ENCODE measurements around the gene ACTL7A. TPM values are rescaled to one million over a fixed set of nuclear protein-coding genes. Genes with fewer than 3 reads are reported as not detected.
"Not testable (repeated sequence)": the region's sequence is repeated elsewhere in the genome, so short reads cannot be mapped to it uniquely, and the experiment has no call there.

The ACTL7A gene
- total RNA-seq, 1 experiment from 2014 or later = not detected

DNA sequence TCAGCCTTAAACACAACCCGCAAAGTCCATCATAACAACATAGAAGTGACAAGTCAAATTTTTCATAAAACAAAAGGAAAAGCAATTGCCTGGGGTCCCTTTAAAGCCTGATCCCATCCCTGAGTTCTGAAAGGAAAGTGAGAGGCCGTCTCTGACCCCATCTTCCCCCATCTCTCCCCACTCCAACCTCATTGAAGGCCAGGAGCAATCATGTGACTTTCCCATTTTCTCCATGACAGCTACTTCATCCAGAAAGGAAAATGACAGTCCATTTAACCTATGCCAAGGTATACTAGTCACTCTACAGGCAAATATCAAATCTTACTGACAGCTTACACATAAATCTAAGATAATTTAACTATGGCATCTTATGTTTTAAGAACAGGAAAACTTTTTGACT, 15.5 kb downstream of the ACTL7A start:
- no peak for DNase-seq (ENCODE audit: low spot score)

DNA sequence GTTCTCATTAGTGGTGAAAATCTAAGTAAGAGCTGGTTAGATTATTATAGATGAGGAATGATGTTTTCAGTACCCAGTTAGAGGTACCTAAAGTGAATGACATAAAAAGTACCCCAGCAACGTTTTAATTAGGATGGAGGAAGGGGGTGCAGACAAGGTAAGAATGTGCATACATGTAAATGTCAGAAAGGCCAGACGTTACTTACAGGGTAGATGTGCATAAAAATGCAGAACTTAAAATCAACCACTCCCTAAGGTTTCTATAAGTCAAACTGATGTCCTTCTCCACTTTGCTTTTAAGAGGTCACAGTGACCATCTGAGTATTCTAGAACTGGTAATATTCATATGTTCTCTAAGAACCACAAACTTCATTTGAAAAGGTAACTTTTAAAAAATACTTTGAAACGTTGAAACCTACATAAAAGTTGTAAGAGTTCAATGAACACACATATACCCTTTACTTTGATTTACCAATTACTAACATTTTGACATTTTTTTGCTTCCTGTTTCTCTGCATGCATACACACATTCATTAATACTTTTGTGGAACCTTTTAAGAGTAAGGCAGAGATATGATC, 18.8 kb downstream of the ACTL7A start:
- DNase-seq (ENCODE audit: low spot score) = no peak

DNA sequence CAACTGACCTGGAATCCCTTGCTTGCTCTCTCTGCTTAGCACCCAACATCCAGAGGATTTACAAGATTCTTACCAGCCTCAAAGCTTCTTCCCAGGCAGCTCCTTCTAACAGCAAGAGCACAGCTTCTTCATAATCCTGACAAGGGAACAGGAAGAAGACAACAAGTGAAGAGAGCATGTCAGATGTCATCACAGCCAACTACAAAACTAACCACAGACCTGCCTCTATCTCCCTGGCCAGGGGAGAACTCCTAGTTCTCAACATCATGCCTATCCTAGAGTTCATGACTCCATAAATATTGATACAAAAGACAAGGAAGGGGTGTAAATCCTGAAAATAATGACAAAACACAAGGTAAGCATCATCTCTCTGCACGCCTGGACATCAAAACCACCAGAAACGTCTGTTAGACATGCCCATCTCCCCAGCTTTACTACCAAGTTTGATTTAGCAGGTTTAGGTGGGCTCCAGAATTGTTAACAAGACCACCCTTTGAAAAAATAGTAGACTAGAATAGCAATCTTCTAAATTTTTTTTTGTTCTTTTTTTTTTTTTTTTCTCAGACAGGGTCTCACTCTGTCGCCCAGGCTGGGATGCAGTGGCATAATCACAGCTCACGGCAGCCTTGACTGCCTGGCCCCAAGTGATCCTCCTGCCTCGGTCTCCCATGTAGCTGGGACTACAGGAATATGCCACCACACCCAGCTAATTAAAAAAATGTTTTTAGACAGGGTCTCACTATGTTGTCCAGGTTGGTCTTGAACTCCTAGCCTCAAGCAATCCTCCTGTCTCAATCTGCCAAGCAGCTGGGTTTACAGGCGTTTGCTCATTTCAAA, 20.2 kb downstream of the ACTL7A start:
- DNase-seq (ENCODE audit: low spot score) = no peak

DNA sequence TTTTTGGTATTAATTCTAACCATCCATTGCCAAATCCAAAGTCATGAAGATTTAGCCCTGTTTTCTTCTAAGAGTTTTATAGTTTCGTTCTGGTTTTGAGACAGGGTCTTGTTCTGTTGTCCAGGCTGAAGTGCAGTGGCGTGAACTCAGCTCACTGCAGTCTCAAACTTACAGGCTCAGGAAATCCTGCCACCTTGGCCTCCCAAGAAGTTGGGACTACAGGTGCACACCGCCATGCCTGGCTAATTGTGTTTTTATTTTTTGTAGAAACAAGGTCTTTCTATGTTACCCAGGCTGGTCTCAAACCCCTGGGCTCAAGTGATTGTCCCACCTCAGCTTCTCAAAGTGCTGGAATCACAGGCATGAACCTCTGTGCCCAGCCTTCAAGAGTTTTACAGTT, 21.0 kb downstream of the ACTL7A start:
- no peak for DNase-seq (ENCODE audit: low spot score)

DNA sequence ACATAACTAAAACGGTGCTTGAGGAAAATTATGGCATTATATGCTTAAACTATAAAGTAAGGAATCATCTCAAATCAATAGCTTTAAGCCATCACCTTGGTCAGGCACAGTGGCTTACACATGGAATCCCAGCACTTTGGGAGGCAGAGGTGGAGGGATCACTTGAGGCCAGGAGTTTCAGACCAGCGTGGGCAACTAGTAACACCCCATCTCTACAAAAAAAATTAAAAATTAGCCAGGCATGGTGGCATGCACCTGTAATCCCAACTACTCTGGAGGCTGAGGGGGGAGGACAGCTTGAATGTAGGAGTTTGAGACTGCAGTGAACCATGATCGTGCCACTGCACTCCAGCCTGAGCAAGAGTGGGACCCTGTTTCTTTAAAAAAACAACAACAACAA, 22.6 kb downstream of the ACTL7A start:
- DNase-seq (ENCODE audit: low spot score) = no peak

DNA sequence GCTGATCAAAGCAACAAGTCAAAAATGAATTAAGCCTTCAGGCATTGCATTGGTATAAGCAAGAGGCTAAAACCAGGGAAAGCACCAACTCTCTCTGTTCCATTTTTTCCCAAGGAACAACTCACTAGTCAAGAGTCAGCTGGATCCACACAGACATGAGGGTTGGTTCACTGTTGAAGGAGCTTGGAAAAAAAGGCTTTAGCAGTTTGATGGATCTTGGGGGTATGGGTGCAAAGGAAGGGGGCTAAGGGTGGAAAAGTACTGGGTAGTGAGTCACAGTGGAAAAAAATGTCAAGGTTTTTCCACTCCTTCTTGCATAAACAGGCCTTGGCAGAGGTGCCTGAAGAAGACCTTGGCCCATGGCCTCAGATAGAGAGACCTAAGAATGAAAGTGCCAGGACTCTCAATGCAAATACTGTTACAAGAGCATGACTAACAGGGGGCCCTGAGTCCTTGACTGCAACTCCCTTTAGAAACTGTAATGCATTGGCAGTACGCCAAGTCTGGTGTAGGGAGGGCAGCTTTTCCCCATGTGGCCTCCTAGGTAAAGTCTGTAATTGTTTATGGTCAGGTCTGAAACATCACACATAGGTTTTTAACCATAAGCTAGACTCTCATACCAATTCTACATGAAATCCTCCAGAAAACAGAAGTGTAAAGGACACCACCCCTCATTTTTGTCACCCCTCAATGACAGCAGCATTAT, 23.7 kb downstream of the ACTL7A start:
- DNase-seq (ENCODE audit: low spot score) = peak; percentile 72

DNA sequence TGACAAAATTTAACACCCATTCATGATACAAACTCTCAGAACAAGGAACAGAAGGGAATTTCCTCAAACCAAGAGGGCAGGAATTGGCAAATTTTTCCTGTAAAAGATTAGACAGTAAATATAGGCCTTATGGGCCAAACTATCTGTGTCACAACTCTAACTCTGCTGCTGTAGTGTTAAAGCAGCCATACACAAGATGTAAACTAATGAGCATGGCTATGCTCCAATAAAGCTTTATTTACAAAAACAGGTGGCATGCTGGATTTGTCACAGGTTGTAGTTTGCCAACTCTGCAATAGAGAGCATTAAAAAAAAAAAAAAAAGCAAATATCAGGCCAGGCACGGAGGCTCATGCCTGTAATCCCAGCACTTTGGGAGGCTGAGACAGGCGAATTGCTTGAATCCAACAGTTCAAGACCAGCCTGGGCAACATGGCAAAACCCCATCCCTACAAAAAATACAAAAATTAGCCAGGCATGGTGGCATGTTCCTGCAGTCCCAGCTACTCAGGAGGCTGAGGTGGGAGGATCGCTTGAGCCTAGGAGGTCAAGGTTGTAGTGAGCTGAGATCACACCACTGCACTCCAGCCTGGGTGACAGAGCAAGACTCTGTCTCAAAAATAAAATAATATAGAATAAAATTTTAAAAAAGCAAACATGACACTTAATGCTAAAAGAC, 24.7 kb downstream of the ACTL7A start:
- not testable (repeated sequence) for DNase-seq (ENCODE audit: low spot score)

DNA sequence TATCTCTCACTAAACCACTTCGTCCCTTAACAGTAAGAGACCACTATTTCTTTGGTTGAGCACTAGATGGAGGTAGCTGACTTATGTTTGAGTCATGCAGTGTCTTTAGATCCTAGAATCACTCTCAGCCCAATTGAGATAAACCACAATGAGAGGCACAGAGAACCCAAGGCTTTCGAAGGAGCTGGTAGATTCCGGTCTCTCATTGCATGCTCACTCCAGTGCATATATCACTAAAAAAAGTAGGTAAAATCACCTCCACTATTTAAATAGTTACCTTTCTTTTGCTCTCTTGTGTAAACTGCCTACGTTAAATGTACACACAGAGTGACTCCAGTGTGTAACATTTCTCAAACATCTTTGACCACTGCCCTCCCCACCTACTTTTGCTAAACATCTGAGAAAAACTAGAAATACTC, 27.6 kb downstream of the ACTL7A start:
- DNase-seq (ENCODE audit: low spot score) = peak; percentile 11

DNA sequence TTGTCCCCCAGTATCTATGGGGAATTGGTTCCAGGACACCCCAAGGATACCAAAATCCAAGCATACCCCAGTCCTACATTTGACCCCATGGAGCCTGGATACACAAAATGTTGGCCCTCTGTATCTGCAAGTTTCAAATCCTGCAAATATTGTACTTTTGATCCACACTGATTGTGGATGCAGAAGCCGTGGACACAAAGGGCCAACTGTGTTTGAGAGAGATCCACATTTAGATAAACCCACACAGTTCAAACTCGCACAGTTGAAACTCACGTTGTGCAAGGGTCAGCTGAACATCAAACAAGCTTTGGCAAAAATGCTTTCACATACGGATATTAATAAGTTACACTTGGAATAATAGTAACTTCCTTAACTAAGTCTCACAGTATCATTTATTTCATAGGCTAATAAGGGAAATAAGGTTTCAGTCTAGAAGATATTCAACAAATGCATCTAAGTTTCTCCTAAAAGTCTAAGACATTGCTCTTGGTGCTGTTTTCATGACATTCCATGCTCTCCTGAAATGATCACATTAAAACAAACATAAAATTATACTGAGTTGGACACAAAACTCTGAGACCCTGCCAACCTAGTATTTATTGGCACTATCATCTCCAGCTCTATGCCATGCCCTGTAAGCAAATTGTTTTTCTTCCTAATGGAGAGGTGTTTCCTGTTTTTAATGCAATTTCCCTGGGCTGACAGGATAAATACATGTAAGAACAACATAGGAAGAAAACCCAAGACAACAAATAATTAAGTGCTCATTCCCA, 32.3 kb downstream of the ACTL7A start:
- no peak for DNase-seq (ENCODE audit: low spot score)

DNA sequence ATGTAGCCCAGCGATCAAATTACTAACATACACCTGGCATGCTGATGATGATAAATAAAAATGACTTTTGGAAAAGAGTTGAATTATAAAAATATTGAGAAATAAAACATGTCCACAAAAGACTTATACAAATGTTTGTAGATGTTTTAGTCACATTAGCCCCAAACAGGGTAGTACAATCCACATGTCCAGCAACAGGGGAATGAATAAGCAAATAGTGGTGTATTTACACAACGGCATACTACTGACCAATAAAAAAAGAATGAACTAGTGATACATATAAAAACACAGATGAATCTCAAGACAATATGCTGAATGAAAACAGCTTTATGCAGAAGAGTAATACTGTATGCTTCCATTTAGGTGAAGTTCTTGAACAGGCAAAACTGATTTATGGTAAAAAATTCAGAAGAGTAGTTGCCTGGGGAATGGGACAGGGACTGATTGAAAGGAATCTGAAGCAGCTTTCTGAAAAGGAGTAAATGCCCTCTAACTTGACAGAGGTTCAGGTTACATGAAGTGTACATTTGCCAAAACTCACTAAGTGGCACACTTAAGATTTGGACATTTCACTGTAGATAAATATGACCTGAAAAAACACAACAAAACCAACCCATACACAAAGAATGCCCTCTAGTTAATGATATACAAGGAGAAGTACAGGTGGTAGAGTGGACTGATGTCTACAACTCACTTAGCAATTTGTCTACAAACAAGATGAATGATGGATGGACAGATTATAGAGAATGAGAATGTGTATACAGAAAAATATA, 35.4 kb downstream of the ACTL7A start:
- no peak for DNase-seq (ENCODE audit: low spot score)

DNA sequence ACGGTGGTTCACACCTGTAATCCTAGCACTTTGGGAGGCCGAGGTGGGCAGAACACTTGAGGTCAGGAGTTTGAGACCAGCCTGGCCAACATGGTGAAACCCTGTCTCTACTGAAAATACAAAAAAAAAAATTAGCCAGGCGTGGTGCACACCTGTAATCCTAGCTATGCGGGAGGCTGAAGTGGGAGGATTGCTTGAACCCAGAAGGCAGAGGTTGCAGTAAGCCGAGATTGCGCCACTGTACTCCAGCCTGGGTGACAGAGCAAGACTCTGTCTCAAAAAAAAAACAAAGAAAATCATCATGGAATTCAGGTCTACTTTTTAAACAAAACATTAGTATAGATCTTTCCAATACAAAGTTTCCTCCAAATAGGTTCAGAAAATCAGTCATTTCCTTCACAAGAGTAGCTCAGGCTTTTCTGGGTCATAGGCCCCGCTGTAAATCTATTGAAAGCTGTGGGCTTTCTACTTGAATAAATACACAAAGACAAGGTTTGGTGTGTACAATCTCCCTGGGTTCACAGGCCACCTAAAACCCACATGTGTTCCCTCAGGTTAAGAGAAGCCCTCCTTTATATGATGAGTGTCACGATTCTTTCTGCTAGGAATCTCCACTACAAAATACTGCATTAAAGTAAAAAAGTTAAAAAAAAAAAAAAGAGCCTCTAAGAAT, 37.1 kb downstream of the ACTL7A start:
- DNase-seq (ENCODE audit: low spot score) = not testable (repeated sequence)

DNA sequence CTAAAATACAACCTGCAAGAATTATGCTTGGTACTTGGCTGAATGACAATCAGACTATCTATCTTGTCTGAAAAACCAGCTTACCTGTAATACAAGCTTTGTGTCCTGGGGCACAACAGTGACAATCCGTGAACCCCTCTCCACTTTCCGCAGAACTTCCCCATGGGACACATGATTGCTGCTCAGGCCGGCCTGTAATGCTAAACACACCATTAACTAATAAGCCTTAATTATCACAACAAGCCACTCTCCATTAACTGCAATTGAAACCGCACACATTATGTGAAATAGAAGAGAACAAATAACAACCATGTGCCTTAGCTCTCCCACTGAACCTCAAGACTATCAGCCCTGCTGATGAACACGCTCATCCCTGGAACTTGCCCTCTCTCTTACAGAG, 38.1 kb downstream of the ACTL7A start:
- DNase-seq (ENCODE audit: low spot score) = no peak

DNA sequence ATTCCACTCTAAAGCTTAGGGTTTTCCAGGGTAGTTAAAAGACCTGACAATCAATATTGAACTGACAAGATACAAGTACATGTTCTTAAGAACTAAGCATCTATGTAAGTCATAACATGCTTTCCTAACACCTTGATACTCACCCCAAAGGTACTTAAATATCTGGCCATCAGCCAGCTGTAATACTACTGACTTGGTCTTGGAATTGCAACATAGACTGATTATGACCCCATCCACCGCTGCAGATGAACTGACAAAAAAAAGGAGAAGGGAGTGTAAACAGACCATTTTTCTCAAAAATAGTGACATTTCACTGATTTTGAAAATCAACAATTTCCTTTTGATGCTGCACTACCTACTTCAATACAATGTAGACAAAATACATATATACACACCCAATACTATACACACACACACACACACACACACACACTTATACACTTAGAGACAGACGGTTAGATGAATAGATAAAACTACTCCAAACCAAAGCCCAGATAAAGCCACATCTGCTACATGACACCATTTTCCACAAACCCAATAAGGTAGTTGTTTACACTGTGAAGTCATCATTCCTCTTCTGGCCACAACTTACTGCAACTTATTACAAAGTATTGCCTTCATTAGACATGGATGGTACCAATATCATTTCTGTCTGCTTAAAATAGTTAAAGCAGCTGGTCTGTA, 41.5 kb downstream of the ACTL7A start:
- no peak for DNase-seq (ENCODE audit: low spot score)

DNA sequence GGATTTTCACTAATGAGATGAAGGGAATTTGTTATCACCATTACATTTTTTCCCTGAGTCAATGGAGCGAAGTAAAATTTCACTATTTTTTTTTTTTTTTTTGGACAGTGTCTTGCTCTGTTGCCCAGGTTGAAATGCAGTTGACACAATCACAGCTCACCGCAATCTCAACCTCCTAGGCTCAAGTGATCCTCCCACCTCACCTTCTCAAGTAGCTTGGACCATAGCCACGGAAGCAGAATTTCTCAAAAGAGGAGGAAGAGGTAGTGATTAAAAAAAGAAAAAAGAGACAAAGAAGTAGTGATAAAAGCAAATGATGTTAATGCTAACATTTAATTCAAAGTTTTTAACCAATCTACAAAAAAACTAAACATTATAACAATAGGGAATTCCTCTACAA, 42.1 kb downstream of the ACTL7A start:
- DNase-seq (ENCODE audit: low spot score) = no peak

DNA sequence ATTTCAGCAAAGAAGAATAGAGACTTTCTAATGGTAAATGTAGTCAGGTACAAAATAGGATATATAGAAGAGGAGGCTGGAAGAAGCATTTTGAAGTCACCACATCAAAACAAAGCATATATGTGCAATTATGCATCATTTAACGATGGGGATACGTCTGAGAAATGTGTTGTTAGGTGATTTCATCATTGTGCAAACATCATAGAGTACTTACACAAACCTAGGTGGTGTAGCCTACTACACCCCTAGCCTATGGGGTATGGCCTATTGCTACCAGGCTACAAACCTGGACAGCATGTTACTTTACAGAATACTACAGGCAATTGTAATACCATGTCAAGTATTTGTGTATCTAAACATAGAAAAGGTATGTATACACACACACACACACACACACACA, 43.4 kb downstream of the ACTL7A start:
- DNase-seq (ENCODE audit: low spot score) = no peak

DNA sequence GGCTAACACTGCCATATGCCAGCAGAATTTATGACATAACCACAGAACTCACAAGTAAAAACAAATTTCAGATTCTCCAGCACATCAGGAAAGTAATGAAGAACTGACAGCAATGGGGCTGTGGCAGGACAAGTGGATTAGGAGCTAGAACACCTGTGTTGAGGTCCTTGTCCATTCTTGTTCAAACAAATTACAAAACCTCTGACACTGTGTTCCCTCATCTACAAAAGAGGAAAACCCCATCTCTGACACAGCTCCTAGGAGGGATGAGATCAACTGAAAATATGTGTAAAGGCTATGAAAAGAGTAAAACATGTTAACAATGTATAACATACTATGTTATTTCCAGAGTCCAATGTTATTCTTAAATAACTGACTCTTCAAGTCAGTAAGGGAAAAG, 48.3 kb downstream of the ACTL7A start:
- DNase-seq (ENCODE audit: low spot score) = no peak

DNA sequence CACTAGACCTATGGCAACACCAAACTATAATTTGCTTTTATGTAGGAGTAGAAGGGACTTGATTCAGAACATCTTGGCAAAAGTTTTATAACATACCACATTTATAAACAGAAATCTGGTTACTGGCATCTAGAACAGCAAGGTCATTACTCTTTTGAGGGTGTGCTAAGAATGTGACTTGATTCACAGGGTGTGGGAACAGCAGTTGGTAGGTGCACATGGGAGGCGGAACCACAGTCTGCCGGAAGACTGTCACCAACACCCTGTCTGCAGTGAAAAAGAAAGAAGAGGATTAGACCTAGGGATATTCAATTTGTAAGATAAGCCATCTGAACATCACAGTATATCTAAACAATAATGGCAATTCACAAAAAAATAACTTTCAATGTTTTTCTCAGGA, 48.8 kb downstream of the ACTL7A start:
- DNase-seq (ENCODE audit: low spot score) = no peak

DNA sequence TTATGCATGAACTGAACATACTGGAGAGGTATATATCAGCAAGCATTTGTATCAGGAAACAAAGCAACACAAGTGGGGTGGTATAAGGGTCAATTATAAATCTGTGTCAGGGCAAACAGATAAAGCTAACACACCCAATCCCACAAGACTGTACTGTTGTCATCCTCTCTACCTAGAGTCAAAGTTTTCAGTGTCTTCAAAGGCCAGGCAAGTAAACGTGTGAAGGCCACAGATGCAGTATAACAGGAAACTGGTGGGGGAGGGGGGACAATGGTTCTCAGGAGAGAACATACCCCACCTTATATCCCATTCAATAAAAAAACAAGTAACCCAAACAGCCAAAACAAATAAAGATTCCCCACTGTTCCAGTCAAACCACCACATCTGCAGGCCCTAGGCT, 49.8 kb downstream of the ACTL7A start:
- no peak for DNase-seq (ENCODE audit: low spot score)

All from H4 (cell line).